GM18507 (cell line): Measurements from ENCODE around the gene RIT2.

ENCODE experiments used
- DNase-seq: peaks from one replicate; pipeline ENCODE4 v3.0.0; 2011; ENCODE audit warnings: low read depth; ENCODE audit not compliant: insufficient read length; ENCODE audit errors: extremely low spot score
- FAIRE-seq: peaks from 2 replicates; lab custom pipeline; 2011; peaks lifted over from hg19 to GRCh38; lab: Jason Lieb, UNC

RIT2 gene

GRCh38 chr18:43029414-43029813 is 86.1 kb downstream of the RIT2 start:
- FAIRE-seq = no peak

GRCh38 chr18:43022874-43023273 is 92.6 kb downstream of the RIT2 start:
- no peak for DNase-seq
- FAIRE-seq = no peak

More at GRCh38 chr18:43029414-43029813, 86.1 kb downstream of the RIT2 start:
- DNase-seq = no peak

- DNase-seq (no peak), FAIRE-seq (no peak)
Observed at GRCh38 chr18:43017622-43018021, 97.9 kb downstream of the RIT2 start.

DNA sequence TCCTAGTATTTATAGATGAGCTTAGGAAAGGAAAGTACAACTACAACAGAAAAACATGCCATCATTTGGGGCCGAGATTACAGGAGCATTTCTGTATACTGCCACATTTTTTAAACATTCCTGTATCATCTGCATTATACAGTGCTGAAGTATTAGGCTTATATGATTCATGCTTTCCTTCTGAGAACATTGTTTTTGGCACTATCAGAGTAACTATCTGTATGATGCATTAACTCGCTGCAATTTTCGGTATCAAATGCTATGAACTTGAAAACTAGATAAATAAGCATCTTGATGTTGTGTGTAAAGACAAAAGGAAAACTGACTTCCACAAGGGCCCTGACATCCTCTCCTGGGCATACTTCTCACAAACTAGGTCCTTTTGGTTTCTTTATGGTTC is 102.0 kb downstream of the RIT2 start:
- DNase-seq (no peak), FAIRE-seq (no peak)

DNA sequence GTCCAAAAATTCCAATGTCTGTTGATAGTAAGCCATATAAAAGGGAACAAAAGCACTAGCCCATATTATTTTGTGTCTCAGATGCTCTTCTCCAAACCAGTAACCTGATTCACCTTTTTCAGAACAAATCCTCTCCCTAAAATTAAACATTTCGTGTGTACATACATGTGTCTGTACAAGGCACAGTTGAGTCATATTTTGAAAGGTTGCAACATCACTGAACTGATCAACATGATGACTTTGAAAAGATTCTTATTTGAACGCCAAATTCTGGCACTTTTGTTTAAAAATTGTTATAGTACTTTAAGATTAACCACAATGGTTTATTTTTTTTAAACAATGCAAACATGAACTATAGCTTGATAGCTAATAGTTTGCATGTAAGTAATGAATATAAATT is 102.5 kb downstream of the RIT2 start:
- FAIRE-seq (no peak), DNase-seq (no peak)

- FAIRE-seq = no peak
- DNase-seq = no peak
Observed at GRCh38 chr18:43010611-43011010, 104.9 kb downstream of the RIT2 start.

DNA sequence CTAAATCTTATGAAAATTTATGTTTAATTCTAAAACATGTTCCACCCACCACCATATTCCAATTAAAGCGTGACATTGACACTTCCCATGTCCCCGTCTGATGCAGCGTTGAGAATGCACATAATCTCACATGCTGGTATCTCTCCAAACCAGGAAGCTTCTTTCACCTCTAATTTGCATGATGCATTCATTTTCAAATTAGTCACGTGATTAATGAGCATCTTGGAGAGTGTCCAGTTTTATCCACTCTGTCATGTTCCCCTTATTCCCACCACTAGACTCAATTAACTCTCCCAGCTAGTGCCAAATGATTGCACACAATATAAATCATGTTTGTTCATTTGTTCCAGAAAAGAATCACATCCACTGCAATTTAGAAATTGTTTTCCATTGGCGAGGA is 105.8 kb downstream of the RIT2 start:
- no peak for FAIRE-seq
- no peak for DNase-seq

- FAIRE-seq = no peak
- DNase-seq = no peak
Observed at GRCh38 chr18:43007365-43007764, 108.1 kb downstream of the RIT2 start.

DNA sequence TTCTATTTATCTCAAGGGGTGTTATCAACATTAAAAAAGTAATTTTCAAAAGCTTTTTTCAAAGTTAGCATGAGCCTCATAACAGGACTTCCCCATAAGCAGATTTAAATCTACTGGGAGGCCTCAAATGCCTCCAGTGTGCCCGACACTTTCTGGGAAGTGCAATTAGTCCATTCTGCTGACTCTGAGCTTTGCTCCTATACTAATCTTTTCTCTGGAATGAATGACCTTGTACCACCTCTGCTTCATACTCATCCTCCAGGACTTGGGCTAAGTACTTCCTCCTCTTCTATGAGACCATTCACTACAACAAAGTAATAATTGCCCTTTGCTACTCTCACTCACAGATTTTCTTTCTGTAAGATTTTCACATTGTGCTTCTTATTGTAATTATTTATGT is 111.1 kb downstream of the RIT2 start:
- FAIRE-seq = no peak
- DNase-seq = no peak

DNA sequence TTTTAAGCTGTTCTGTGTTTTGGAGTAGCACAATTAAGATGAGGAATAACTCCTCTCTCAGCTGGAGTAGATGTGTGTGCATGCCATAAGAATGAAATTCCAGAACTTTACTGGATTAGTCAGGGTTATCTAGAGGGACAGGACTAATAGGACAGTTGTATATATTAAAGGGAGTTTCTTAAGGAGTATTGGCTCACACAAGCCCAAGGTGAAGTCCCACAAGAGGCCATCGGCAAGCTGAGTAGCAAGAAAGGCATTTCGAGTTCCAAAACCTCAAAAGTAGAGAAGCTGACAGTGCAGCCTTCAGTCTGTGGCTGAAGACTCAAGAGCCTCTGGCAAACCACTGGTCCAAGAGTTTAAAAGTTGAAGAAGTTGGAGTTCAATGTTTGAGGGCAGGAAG is 113.7 kb downstream of the RIT2 start:
- FAIRE-seq (no peak), DNase-seq (no peak)

GRCh38 chr18:42996824-42997223 is 118.7 kb downstream of the RIT2 start:
- FAIRE-seq (no peak), DNase-seq (no peak)

DNA sequence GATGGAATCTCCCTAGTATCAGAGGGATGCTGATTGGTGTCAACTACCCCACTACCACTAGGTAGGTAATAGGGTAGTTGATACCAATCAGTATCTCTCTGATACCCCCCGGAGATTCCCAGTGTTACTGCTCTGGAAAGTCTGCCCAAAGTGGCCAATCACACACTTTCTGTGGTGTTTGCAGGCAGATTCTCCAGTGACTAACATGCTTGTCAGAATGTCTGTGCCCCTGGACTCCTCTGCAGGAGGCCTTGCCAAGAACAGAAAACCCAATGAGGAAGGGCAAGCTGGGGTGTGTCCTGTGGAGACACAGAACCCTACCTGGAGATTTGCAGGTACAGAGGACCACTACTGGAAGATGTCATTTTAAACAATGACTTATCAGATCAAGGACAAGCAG is 135.1 kb downstream of the RIT2 start:
- no peak for FAIRE-seq
- DNase-seq = no peak

DNA sequence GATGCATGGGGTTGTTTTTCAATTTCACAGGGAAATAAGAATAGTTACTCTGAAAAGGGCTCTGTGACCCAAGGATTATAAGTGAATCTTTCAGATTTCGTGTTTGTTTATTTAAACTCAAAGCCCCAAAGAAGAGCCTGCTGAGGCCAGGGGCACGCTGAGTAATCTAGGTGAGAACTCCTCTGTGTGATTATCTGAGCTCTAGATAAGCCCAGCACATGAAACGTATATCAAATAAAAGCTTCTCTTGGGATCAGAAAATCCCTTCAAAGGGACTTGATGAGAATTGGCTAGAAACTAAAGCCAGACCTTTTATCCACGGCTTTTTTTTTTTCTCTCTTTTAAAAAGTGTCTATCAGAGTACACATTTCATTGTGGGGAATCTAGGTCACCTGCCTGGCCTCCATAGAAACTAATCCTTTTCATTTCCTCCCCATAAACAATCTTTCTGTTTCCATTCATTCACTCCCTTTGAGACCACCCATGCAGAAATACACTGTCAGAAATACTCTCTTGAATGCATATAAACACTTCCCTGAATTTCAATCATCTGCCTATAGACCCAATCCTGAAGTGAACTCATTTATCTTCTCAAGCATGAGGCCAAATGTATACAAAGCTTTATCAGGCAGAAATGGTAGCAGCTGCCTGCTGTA is 137.4 kb downstream of the RIT2 start:
- FAIRE-seq = no peak
- no peak for DNase-seq

GRCh38 chr18:42976869-42977590 is 138.5 kb downstream of the RIT2 start:
- DNase-seq = no peak
- no peak for FAIRE-seq

GRCh38 chr18:42969366-42969765 is 146.1 kb downstream of the RIT2 start:
- DNase-seq (no peak), FAIRE-seq (no peak)

DNA sequence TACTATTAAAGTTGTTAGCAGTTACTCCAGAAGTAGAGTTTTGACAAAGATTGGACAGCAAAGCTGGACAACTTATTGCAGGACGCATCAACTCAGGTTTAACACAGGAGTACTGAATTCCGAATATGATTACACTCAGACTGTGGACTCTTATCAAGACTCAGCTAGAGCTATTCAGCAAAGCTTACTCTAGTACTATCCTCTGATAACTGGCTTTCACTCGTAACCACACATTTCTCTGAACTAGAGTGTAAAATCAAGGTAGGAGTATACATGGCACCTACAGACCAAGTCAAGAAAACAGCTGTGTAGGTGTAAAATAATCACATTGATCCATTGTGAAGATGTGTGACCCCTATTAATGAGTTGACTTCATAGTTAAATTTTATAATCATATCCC is 154.2 kb downstream of the RIT2 start:
- FAIRE-seq (no peak), DNase-seq (no peak)

- FAIRE-seq (no peak), DNase-seq (no peak)
Observed at GRCh38 chr18:42959528-42959927, 156.0 kb downstream of the RIT2 start.

- FAIRE-seq (no peak), DNase-seq (no peak)
Observed at GRCh38 chr18:42958353-42958752, 157.1 kb downstream of the RIT2 start.

DNA sequence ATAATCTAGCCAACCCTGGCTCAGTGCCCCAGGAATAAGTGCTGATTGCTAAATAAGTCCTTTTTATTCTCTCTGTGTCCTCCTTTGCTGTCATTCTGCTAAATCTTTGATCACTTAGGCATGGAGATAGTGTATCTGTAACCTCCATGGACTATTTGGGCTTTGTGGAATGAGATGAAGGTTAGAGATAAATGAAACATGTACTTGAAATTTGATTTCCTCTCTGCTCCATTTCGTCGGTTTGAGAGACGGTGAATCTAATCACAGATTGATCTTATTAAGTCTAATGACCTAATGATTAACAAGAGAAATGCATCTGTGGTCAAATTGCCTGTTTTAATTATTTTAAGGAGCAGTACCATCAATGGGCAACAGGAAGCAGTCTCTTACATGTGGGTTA is 159.2 kb downstream of the RIT2 start:
- no peak for DNase-seq
- FAIRE-seq = no peak

- DNase-seq = no peak
- FAIRE-seq = no peak
Observed at GRCh38 chr18:42954887-42955286, 160.6 kb downstream of the RIT2 start.

DNA sequence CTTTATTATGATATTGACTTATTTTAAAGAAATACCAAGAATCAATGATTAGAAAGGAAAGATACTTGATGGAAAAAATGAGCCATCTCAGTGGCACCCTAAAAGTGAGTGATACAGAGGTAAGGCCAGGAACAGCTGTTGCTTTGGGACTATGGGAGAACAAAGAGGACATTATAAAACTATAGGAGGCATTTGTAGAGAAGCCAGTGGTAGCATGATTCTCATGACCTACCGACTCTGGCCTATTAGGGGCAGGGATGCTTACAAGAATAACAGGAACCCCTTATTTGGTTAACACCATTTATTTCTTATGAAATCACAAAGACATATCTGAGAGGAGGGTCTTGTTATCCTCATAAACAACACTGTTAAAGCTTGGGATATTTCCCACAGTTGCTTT is 162.2 kb downstream of the RIT2 start:
- FAIRE-seq (no peak), DNase-seq (no peak)
